Central memory CD8-positive, alpha-beta T cell (primary cell): Measurements from ENCODE around the gene CABP4.
"Not testable (repeated sequence)": the region's sequence is repeated elsewhere in the genome, so short reads cannot be mapped to it uniquely, and the experiment has no call there.

Experiments
- ATAC-seq: fragments of 150-1000 bp; cut with Tn5 transposase; replicated peaks from 2 replicates; pipeline ENCODE4 v1.10.0; 2022; ENCODE audit warnings: mild to moderate bottlenecking, moderate FRiP score, moderate number of reproducible peaks; ENCODE audit not compliant: poor library complexity, severe bottlenecking; ENCODE audit errors: extremely low read depth
- DNase-seq, 2 donors: peaks; one replicate each; pipeline ENCODE4 v3.0.0; 2021; ENCODE audit warnings: low spot score in 2 of 2
- H3K27ac Mint-ChIP-seq: one replicate; pipeline ENCODE4 v1.8.0; 2022; ENCODE audit warnings: low read depth, mild to moderate bottlenecking, moderate library complexity, mixed read lengths
- H3K27me3 Mint-ChIP-seq: one replicate; pipeline ENCODE4 v1.8.0; 2022; ENCODE audit warnings: mixed read lengths
- H3K36me3 Mint-ChIP-seq: one replicate; pipeline ENCODE4 v1.8.0; 2022; ENCODE audit warnings: mild to moderate bottlenecking, moderate library complexity, mixed read lengths; ENCODE audit not compliant: insufficient read depth
- H3K4me1 Mint-ChIP-seq: one replicate; pipeline ENCODE4 v1.8.0; 2022; ENCODE audit warnings: mixed read lengths
- H3K4me3 Mint-ChIP-seq: one replicate; pipeline ENCODE4 v1.8.0; 2022; ENCODE audit warnings: mild to moderate bottlenecking, moderate library complexity, mixed read lengths
- H3K9me3 Mint-ChIP-seq: one replicate; pipeline ENCODE4 v1.8.0; 2022; ENCODE audit warnings: mixed read lengths

CABP4 gene

DNA sequence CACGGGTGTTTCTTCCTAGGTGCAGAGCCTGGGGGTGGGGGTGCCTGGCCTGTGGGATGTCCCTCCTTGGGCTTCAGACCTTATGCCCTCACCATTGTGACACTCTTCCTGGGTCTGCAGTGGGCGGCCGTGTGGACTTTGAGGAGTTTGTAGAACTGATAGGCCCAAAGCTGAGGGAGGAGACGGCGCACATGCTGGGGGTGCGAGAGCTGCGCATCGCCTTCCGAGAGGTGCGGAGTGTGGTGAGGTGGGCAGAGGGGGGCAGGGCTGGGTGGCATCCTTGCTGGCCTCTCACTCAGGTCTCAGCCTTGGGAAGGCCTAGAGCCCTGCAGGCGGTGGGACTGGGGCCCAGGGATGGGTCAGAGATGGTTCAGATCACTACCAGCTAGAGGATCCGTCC lies 2.3 kb downstream of the CABP4 start:
- H3K36me3 Mint-ChIP-seq = peaks cover 5% of the 10 kb centered on the region
- ATAC-seq (no peak), DNase-seq (no peak)
- no peaks in the 10 kb centered on the region for H3K4me1 Mint-ChIP-seq
- peak overlapping the region; percentile 32 for H3K27ac Mint-ChIP-seq
- H3K27me3 Mint-ChIP-seq = no peaks in the 10 kb centered on the region
- no peak overlapping the region for H3K4me3 Mint-ChIP-seq
- H3K9me3 Mint-ChIP-seq = no peaks in the 10 kb centered on the region

DNA sequence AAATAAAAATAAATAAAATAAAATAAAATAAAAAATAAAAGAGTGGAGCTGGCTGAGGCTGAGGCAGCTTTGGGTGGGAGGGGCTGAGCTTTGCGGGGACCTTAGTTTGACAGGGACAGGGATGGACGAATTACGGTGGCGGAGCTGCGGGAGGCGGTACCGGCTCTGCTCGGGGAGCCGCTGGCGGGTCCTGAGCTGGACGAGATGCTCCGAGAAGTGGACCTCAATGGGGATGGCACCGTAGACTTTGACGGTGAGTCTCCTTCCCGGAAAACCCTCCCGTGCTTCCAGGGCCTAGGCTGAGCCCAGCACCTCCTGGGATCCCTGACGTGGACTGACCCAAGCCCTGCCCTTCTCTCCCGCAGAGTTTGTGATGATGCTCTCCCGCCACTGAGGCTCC lies 3.1 kb downstream of the CABP4 start:
- H3K27ac Mint-ChIP-seq = no peak overlapping the region
- H3K4me1 Mint-ChIP-seq = no peaks in the 10 kb centered on the region
- no peaks in the 10 kb centered on the region for H3K27me3 Mint-ChIP-seq
- H3K36me3 Mint-ChIP-seq = peaks cover 5% of the 10 kb centered on the region
- no peaks in the 10 kb centered on the region for H3K9me3 Mint-ChIP-seq
- DNase-seq = no peak
- H3K4me3 Mint-ChIP-seq = no peak overlapping the region
- no peak for ATAC-seq

DNA sequence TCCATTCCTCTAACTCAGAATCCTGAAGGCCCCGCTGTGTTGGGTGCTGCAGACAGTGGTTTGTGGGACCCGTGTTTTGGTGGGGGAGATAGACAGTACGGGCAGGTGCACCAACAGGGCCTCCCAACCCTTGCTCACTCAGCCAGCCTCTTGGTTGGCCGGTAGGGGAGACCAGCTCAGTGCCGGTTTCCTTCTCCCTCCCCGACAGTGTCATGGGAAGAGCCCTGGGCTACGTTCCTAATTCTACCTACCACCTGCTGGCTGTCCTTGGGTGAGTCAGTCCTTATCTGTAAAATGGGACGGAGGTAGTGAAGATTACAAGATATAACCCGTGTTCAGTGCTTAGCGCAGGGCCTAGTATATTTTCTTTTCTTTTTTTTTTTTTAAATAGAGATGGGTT lies 8.0 kb downstream of the CABP4 start:
- Mint-ChIP-seq H3K9me3 (no peaks in the 10 kb centered on the region), H3K4me1 (peaks cover 26% of the 10 kb centered on the region), H3K27ac (no peak overlapping the region), H3K36me3 (peaks cover 8% of the 10 kb centered on the region), H3K27me3 (no peaks in the 10 kb centered on the region), H3K4me3 (no peak overlapping the region)
- ATAC-seq (no peak), DNase-seq (no peak)

DNA sequence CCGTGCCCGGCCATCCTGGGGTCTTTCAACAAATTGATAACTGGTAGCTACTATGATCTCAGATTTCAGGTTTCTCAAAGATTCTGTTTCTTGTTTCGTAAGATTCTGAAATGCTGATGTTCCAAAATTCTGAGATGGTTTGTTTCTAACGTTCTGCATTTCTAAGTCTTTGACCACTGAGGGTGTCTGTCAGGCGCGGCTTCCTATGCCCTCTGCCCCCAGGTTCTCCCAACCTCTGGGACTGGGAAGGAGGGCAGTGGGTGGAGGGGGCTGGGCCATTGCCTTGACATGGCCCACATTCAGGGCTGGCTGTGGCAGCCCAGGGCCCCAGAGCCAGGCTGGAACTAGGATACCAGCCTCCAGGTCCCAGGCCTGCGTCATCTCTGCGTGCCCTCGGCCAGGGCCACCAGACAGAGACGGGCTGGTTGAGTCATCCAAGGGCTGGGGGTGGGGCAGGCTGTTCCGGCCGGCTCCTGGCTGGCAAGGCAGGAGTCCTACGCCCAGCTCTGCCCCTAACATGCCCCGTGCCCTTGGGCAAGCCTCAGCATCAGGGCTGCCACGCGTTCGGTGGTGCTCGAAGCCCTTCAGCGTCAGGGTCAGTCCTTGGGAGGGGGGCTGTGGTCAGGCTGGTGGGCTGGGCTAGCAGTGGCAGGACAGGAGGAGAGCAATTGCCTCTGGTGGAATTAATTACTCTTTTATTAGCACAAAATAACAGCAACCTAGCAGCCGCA lies 8.7 kb downstream of the CABP4 start:
- H3K9me3 Mint-ChIP-seq = no peaks in the 10 kb centered on the region
- H3K27ac Mint-ChIP-seq = peak overlapping the region; percentile 84
- no peak for ATAC-seq
- H3K4me3 Mint-ChIP-seq = peak overlapping the region; percentile 88
- peaks cover 31% of the 10 kb centered on the region for H3K4me1 Mint-ChIP-seq
- peaks cover 12% of the 10 kb centered on the region for H3K36me3 Mint-ChIP-seq
- no peaks in the 10 kb centered on the region for H3K27me3 Mint-ChIP-seq
- no peak for DNase-seq

DNA sequence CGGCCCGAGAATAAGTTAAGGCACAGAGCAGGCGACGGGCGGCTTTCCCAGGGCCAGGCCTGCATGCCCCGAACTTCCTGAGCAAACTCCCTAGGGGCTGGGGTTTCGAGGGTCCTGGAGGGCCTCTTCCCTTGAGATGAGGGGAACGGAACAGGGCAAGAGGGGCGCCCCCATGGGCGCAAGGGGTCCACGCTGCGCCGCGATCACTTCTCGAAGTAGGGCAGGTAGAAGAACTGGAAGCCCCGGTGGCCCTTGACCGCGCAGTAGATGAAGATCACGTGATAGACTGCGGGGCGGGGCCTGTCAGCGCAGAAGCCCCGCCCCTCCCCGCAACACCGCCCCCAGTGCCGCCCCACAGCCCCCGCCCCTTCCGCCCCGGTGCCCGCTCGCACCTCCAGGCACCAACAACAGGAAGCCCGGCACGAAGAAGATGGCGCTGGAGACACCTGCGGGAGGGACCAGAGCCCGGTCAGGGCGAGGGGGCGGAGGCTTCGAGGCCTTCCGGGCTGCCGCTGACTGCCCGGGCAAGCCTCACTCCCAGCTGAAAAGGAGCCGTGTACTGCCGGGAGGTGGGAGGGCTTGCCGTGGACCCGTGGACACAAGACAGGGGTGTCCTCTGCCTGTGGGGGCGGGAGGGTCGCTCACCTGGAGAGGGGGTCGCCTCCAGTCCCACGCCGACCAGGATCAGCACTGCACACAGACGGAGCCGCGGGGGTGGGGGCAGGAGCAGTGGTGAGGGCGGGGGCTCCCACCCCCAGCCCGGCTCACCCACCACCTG lies 9.4 kb downstream of the CABP4 start:
- H3K4me1 Mint-ChIP-seq = peaks cover 31% of the 10 kb centered on the region
- no peaks in the 10 kb centered on the region for H3K9me3 Mint-ChIP-seq
- ATAC-seq (peak; percentile 84), DNase-seq (peak; percentile 79 to 87)
- peak overlapping the region; percentile 88 for H3K4me3 Mint-ChIP-seq
- peak overlapping the region; percentile 84 for H3K27ac Mint-ChIP-seq
- no peaks in the 10 kb centered on the region for H3K27me3 Mint-ChIP-seq
- H3K36me3 Mint-ChIP-seq = peaks cover 12% of the 10 kb centered on the region

DNA sequence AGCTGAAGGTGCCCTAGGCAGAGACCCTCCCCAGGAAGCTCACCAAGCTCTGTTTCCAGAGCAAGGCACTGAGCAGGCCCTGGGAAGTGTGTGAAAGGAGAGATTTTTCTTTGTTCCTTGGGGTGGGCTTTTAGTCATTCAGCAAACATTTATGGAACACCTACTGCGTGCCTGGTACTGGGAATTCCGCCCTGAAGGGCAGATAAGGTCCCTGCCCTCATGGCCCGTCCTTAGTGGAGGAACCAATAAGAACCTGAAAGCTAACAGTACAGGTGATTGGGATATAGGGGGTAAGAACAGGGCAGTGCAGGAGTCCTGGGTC lies 10.0 kb downstream of the CABP4 start:
- H3K27me3 Mint-ChIP-seq = no peaks in the 10 kb centered on the region
- DNase-seq (no peak), ATAC-seq (no peak)

DNA sequence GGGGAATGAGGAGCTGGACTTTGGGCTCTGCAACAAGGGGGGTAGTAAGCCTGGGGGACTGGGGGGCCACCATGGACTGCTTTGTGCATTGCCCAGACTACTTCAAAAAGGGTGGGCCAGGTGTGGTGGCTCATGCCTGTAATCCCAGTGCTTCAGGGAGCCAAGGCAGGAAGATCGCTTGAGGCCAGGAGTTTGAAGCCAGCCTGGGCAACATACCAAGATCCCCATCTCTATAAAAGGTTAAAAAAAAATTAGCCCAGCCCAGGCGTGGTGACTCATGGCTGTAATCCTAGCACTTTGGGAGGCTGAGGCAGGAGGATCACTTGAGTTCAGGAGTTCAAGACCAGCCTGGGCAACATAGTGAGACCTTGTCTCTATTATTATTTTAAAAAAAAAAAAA lies 10.4 kb downstream of the CABP4 start:
- DNase-seq, H3K9me3 Mint-ChIP-seq, ATAC-seq, H3K27me3 Mint-ChIP-seq: not testable (repeated sequence)
- H3K27ac Mint-ChIP-seq = peak overlapping the region; percentile 84
- peaks cover 31% of the 10 kb centered on the region for H3K4me1 Mint-ChIP-seq
- peak overlapping the region; percentile 88 for H3K4me3 Mint-ChIP-seq
- H3K36me3 Mint-ChIP-seq = peaks cover 10% of the 10 kb centered on the region

More for the DNA sequence above, 10.0 kb downstream of the CABP4 start:
- Mint-ChIP-seq H3K4me3 (peak overlapping the region; percentile 88), H3K36me3 (peaks cover 10% of the 10 kb centered on the region), H3K4me1 (peaks cover 31% of the 10 kb centered on the region), H3K9me3 (no peaks in the 10 kb centered on the region), H3K27ac (peak overlapping the region; percentile 84)

DNA sequence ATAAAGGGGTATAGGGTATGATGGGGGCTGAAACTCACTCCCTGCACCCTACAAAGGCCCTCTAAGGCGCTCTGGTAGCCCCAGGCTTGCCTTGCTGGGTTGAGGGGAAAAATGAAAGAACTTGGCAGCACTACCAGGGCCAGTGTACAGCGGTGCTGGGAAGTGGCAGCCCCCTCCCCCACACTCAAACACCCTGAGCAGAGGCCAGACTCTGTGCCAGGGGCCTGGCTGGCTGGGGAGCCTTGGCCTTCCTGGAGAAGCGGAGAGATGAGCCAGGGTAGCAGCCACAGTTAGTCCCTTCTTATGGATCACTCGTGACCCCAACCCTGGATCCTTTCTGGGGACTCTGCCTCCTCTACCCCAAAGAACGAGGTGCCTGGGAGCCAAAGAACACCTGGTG lies 11.2 kb downstream of the CABP4 start:
- Mint-ChIP-seq H3K36me3 (peaks cover 8% of the 10 kb centered on the region), H3K9me3 (no peaks in the 10 kb centered on the region), H3K27ac (no peak overlapping the region), H3K27me3 (no peaks in the 10 kb centered on the region), H3K4me1 (peaks cover 31% of the 10 kb centered on the region), H3K4me3 (peak overlapping the region; percentile 86)
- DNase-seq (no peak), ATAC-seq (no peak)

DNA sequence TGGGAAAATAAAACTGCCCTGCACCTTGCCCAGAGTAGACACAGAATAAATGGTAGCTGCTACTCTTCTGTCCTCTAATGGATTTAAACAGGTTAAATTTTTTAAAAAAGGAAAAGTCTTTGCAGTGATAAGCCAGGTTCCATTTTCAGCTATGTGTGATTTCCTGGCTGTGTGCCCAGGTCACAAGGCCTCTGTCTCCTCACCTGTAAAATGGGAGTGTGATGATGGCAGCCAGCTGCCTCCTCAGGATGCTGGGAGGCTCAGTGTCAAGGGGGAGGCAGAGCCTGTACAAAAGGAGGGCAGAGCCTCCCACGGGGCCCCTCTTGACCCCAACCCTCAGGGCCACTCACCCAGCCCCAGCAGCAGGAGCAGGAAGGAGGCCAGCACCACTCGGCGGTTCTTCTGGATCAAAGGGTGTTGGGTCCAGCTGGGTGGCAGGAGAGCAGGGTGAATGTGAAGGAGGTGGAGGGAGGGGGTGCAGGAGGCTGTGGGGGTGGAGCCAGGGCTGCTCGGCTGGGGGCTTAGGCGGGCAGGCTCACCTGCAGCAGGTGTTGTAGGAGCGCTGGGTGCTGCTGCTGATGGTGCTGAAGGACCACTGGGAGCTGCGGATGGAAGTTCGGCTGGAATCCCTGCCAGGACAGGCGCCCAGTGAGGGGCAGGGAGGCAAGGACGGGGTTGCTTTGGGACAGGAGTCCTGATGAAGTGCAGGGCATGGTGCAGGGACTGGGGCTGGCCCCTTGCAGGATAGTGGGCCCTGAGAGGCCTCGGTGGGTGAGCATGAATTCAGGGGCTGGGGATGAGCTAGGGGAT lies 12.0 kb downstream of the CABP4 start:
- H3K27me3 Mint-ChIP-seq = no peaks in the 10 kb centered on the region
- H3K27ac Mint-ChIP-seq = peak overlapping the region; percentile 61
- peaks cover 8% of the 10 kb centered on the region for H3K36me3 Mint-ChIP-seq
- peaks cover 31% of the 10 kb centered on the region for H3K4me1 Mint-ChIP-seq
- H3K9me3 Mint-ChIP-seq = no peaks in the 10 kb centered on the region
- ATAC-seq (no peak), DNase-seq (no peak)
- peak overlapping the region; percentile 86 for H3K4me3 Mint-ChIP-seq

DNA sequence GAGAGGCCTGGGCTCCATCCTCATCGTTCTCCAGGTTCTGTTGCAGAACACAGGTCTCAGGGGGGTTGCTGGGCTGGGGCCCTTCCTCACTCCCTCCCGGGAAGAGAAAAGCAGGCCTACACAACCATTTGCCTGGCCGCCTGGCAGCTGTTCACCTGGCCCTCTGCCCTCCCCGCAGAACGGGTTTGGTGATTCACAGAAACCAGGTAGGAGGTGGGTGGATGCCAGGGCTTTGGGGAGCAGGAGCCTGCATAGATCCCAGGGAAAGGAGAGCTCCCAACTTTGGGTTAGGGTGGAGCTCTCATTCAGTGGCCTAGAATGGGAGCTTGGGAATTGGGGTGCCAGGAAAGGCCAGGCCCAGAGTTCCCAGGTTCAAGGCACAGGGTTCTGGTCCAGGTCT lies 12.9 kb downstream of the CABP4 start:
- peaks cover 8% of the 10 kb centered on the region for H3K36me3 Mint-ChIP-seq
- ATAC-seq (no peak), DNase-seq (no peak)
- H3K4me1 Mint-ChIP-seq = peaks cover 31% of the 10 kb centered on the region
- no peaks in the 10 kb centered on the region for H3K27me3 Mint-ChIP-seq
- peak overlapping the region; percentile 61 for H3K27ac Mint-ChIP-seq
- H3K4me3 Mint-ChIP-seq = peak overlapping the region; percentile 86
- no peaks in the 10 kb centered on the region for H3K9me3 Mint-ChIP-seq

DNA sequence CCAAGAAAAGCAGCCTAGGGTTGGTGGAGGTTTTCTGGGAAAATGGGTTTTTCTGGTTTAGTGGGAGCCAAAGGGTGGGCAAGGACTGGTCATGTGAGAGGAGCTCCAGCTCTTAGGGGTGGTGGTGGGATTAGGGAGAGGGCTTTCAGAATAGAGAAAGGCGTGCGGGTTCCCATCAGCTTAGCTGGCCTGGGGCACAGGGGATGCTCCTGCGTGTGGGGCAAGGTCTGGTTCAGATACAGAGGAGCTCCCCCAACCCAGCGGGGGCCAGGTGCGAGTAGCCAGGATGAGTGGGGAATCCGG lies 13.3 kb downstream of the CABP4 start:
- ATAC-seq = no peak

DNA sequence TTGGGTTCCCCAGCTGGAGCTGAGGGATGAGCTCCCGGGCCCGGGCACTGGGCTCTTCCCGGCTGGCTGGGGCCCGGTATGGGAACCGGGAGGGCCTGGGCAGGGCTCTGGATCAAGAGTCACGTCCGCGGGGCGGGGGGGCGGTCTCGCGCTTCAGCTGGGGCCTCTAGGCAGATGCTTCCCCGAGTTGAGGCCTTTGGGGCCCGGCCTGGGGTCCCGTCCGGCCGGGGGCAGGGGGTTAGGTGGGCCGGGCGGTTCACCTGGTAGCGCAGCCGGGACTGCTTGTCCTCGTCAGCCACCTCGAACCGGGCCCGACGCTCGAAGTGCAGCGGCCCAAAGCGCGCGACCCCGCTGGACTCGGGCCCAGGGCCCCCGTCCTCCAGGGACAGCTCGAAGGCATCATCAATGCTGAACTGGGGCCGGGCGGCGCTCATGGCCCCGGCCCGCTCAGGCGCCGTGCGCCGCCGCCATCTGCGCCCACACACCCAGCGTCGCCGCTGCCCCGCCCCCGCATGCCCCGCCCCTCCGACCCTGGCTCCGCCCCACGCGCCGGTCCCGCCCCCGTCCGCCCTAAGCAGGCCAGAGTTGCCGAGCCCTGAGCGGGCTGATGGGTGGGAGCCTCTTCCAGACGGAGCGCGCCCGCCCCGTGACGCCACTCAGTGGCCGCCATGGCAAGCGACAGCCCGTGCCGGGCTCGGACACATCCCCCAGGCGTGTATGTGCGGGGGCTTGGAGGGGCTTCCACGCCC lies 13.8 kb downstream of the CABP4 start, which contains the start of gene TMEM134:
TSS of gene TMEM134 (minus strand) at position 493 of the 749 bp plus-strand sequence. CDS start at position 434, 59 bp downstream.
- peak within 1 kb of the TSS; percentile 86 for H3K4me3 Mint-ChIP-seq
- ATAC-seq = peak; percentile 73
- DNase-seq = peak; percentile 70 to 83
- H3K36me3 Mint-ChIP-seq = peaks cover 8% of the 10 kb centered on the region
- H3K4me1 Mint-ChIP-seq = peaks cover 31% of the 10 kb centered on the region
- H3K27ac Mint-ChIP-seq = peak within 1 kb of the TSS; percentile 61
- H3K27me3 Mint-ChIP-seq = no peaks in the 10 kb centered on the region
- H3K9me3 Mint-ChIP-seq = no peaks in the 10 kb centered on the region

More for the DNA sequence above, 13.3 kb downstream of the CABP4 start:
- Mint-ChIP-seq H3K36me3 (peaks cover 8% of the 10 kb centered on the region), H3K4me3 (peak overlapping the region; percentile 86), H3K27ac (peak overlapping the region; percentile 61), H3K27me3 (no peaks in the 10 kb centered on the region), H3K4me1 (peaks cover 31% of the 10 kb centered on the region), H3K9me3 (no peaks in the 10 kb centered on the region)
- DNase-seq = no peak
